PFSK-1 (cell line): Measurements from ENCODE around the gene COL18A1.

Experiments used
- POLR2AphosphoS5 ChIP-seq: IDR thresholded peaks from 2 replicates; pipeline ENCODE4 v1.6.1; 2012; ENCODE audit warnings: low read depth, mild to moderate bottlenecking, control low read depth, low read length, moderate library complexity
- SIN3A ChIP-seq: IDR thresholded peaks from 2 replicates; pipeline ENCODE4 v1.6.1; 2012; ENCODE audit warnings: mild to moderate bottlenecking, low read length, moderate library complexity, borderline replicate concordance; ENCODE audit not compliant: insufficient read depth
- TAF1 ChIP-seq: IDR thresholded peaks from 2 replicates; pipeline ENCODE4 v1.6.1; 2012; ENCODE audit warnings: low read length, control low read depth, borderline replicate concordance; ENCODE audit not compliant: insufficient read depth
- TF ChIP-seq, protein P1 (sequence below), 2 experiments: IDR thresholded peaks; 2 replicates each; pipeline versions ENCODE4 v1.6.1 to v1.8.0; 2011 to 2012; ENCODE audit warnings: low read depth in 2 of 2, low read length in 2 of 2, control low read depth in 1 of 2, inconsistent platforms in 1 of 2, mild to moderate bottlenecking in 1 of 2, moderate library complexity in 1 of 2; ENCODE audit not compliant: insufficient read depth in 1 of 2

DNA sequence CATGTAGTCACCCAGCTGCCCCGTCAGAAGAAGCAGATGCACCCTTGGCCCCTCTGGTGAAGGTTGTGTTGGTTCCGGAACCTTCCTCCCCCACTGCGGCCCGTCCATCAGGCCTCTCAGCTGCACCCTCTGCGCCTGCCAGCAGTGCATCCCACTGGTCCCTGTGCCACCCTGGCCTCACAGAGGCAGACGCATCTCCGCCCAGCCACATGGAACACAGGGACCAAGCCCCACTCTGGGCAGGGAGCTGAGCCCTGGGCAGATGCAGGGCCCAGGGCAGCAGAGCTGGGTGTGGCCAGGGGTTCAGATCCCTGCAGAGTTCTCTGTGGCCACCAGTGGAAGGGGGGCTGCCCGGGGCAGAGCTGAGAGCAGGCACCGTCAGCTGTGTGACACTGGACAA is 86.7 kb downstream of the COL18A1 start:
- no peak for TF ChIP-seq POLR2AphosphoS5
- TF ChIP-seq, protein P1, sequence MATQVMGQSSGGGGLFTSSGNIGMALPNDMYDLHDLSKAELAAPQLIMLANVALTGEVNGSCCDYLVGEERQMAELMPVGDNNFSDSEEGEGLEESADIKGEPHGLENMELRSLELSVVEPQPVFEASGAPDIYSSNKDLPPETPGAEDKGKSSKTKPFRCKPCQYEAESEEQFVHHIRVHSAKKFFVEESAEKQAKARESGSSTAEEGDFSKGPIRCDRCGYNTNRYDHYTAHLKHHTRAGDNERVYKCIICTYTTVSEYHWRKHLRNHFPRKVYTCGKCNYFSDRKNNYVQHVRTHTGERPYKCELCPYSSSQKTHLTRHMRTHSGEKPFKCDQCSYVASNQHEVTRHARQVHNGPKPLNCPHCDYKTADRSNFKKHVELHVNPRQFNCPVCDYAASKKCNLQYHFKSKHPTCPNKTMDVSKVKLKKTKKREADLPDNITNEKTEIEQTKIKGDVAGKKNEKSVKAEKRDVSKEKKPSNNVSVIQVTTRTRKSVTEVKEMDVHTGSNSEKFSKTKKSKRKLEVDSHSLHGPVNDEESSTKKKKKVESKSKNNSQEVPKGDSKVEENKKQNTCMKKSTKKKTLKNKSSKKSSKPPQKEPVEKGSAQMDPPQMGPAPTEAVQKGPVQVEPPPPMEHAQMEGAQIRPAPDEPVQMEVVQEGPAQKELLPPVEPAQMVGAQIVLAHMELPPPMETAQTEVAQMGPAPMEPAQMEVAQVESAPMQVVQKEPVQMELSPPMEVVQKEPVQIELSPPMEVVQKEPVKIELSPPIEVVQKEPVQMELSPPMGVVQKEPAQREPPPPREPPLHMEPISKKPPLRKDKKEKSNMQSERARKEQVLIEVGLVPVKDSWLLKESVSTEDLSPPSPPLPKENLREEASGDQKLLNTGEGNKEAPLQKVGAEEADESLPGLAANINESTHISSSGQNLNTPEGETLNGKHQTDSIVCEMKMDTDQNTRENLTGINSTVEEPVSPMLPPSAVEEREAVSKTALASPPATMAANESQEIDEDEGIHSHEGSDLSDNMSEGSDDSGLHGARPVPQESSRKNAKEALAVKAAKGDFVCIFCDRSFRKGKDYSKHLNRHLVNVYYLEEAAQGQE (IDR thresholded peaks at IDR 0.05; ENCODE audit: insufficient read depth in 1 of 2, low read depth in 2 of 2, low read length in 2 of 2): no peak
- no peak for TF ChIP-seq TAF1
- TF ChIP-seq SIN3A: no peak
